A549 (cell line): ENCODE data around the gene PDS5A.

Source experiments
- BHLHE40 ChIP-seq: IDR thresholded peaks from 2 replicates; pipeline ENCODE4 v1.6.1; 2012; ENCODE audit warnings: low read depth, low read length, inconsistent platforms
- POLR2A ChIP-seq: IDR thresholded peaks from 2 replicates; pipeline ENCODE4 v1.6.1; 2012; ENCODE audit warnings: mild to moderate bottlenecking, low read length

- TF ChIP-seq BHLHE40 (no peak), POLR2A (no peak)
Observed at GRCh38 chr4:39950861-39951481, 26.7 kb downstream of the PDS5A start.
